HUES64 (cell line): Measurements from ENCODE around the gene HOXA7.
A peak's percentile ranks its signal among the peaks of the same experiment; 100 is the strongest.

Experiments used
- H3K27ac ChIP-seq: 2 replicates; pipeline ENCODE4 v1.7.0; 2013; ENCODE audit warnings: low read depth, low read length, inconsistent platforms
- H3K27me3 ChIP-seq: 2 replicates; pipeline ENCODE4 v1.6.1; 2013; ENCODE audit warnings: mild to moderate bottlenecking, low read length; ENCODE audit not compliant: insufficient read depth
- H3K36me3 ChIP-seq: 2 replicates; pipeline ENCODE4 v1.6.1; 2013; ENCODE audit warnings: mild to moderate bottlenecking, low read length; ENCODE audit not compliant: insufficient read depth
- H3K4me1 ChIP-seq: 2 replicates; pipeline ENCODE4 v1.6.1; 2013; ENCODE audit warnings: mild to moderate bottlenecking, low read length, moderate library complexity; ENCODE audit not compliant: insufficient read depth
- H3K4me3 ChIP-seq: 2 replicates; pipeline ENCODE4 v1.5.1; 2013; ENCODE audit warnings: mild to moderate bottlenecking, low read length, moderate library complexity
- H3K9ac ChIP-seq: 2 replicates; pipeline ENCODE4 v1.6.1; 2013; ENCODE audit warnings: mild to moderate bottlenecking, low read depth, low read length
- H3K9me3 ChIP-seq: 2 replicates; pipeline ENCODE4 v1.6.1; 2013; ENCODE audit warnings: low read depth, low read length; ENCODE audit not compliant: insufficient read depth
- WGBS: fragments of 150-250, 120-280 bp; methylation state at CpG from one replicate; pipeline ENCODE4 v1.1.7; 2013; ENCODE audit warnings: missing lambda C conversion rate; 5-methylcytosine and 5-hydroxymethylcytosine counted together

Gene HOXA7

GRCh38 chr7:27122077-27122910, 34.2 kb downstream of the HOXA7 start:
- peaks cover 100% of the 10 kb centered on the region for H3K27me3 ChIP-seq
- no peak overlapping the region for H3K27ac ChIP-seq
- no peaks in the 10 kb centered on the region for H3K4me1 ChIP-seq
- WGBS, result 2% methylated on average over 41 of the region's 42 CpGs
- no peaks in the 10 kb centered on the region for H3K9me3 ChIP-seq
- H3K9ac ChIP-seq, result no peak overlapping the region
- H3K4me3 ChIP-seq, result no peak overlapping the region
- no peaks in the 10 kb centered on the region for H3K36me3 ChIP-seq

GRCh38 chr7:27121684-27122076, 34.8 kb downstream of the HOXA7 start:
- H3K27ac ChIP-seq, result no peak overlapping the region
- H3K4me1 ChIP-seq, result no peaks in the 10 kb centered on the region
- 14% methylated on average over 7 of the region's 7 CpGs for WGBS
- H3K9me3 ChIP-seq, result no peaks in the 10 kb centered on the region
- no peaks in the 10 kb centered on the region for H3K36me3 ChIP-seq
- peaks cover 100% of the 10 kb centered on the region for H3K27me3 ChIP-seq
- H3K9ac ChIP-seq, result no peak overlapping the region
- H3K4me3 ChIP-seq, result no peak overlapping the region

- no peaks in the 10 kb centered on the region for H3K36me3 ChIP-seq
- no peak overlapping the region for H3K27ac ChIP-seq
- peaks cover 5% of the 10 kb centered on the region; the same call in 1 of the 2 replicates for H3K4me1 ChIP-seq
- WGBS, result 36% methylated on average over 1 of the region's 1 CpG
- H3K4me3 ChIP-seq, result no peak overlapping the region
- no peak overlapping the region for H3K9ac ChIP-seq
- peaks cover 100% of the 10 kb centered on the region for H3K27me3 ChIP-seq
- H3K9me3 ChIP-seq, result no peaks in the 10 kb centered on the region
Observed at GRCh38 chr7:27119412-27119911, 37.0 kb downstream of the HOXA7 start.

GRCh38 chr7:27118580-27118979, 37.9 kb downstream of the HOXA7 start:
- no peaks in the 10 kb centered on the region for H3K9me3 ChIP-seq
- no peak overlapping the region for H3K27ac ChIP-seq
- H3K9ac ChIP-seq, result no peak overlapping the region
- no peaks in the 10 kb centered on the region for H3K36me3 ChIP-seq
- H3K27me3 ChIP-seq, result peaks cover 98% of the 10 kb centered on the region
- no peak overlapping the region for H3K4me3 ChIP-seq
- peaks cover 8% of the 10 kb centered on the region for H3K4me1 ChIP-seq
- 16% methylated on average over 3 of the region's 3 CpGs for WGBS

GRCh38 chr7:27117887-27118491, 38.5 kb downstream of the HOXA7 start:
- 6% methylated on average over 19 of the region's 19 CpGs for WGBS

GRCh38 chr7:27116962-27117886, 39.3 kb downstream of the HOXA7 start:
- Histone ChIP-seq H3K9ac (no peak overlapping the region), H3K4me3 (no peak overlapping the region), H3K36me3 (no peaks in the 10 kb centered on the region), H3K27me3 (peaks cover 98% of the 10 kb centered on the region), H3K4me1 (peaks cover 8% of the 10 kb centered on the region), H3K27ac (no peak overlapping the region), H3K9me3 (no peaks in the 10 kb centered on the region)
- 8% methylated on average over 12 of the region's 12 CpGs for WGBS

More at GRCh38 chr7:27117887-27118491, 38.5 kb downstream of the HOXA7 start:
- Histone ChIP-seq H3K27me3 (peaks cover 98% of the 10 kb centered on the region), H3K27ac (no peak overlapping the region), H3K9ac (no peak overlapping the region), H3K4me1 (peaks cover 8% of the 10 kb centered on the region), H3K4me3 (no peak overlapping the region), H3K9me3 (no peaks in the 10 kb centered on the region), H3K36me3 (no peaks in the 10 kb centered on the region)

- Histone ChIP-seq H3K27ac (no peak overlapping the region), H3K36me3 (no peaks in the 10 kb centered on the region), H3K9ac (no peak overlapping the region), H3K9me3 (no peaks in the 10 kb centered on the region), H3K4me1 (peaks cover 8% of the 10 kb centered on the region), H3K27me3 (peaks cover 98% of the 10 kb centered on the region), H3K4me3 (no peak overlapping the region)
- 11% methylated on average over 19 of the region's 20 CpGs for WGBS
Observed at GRCh38 chr7:27116031-27116961, 40.2 kb downstream of the HOXA7 start.

- peaks cover 8% of the 10 kb centered on the region for H3K4me1 ChIP-seq
- no peak overlapping the region for H3K27ac ChIP-seq
- H3K9me3 ChIP-seq, result no peaks in the 10 kb centered on the region
- H3K9ac ChIP-seq, result no peak overlapping the region
- H3K36me3 ChIP-seq, result no peaks in the 10 kb centered on the region
- peak overlapping the region; percentile 17; the same call in 1 of the 2 replicates for H3K4me3 ChIP-seq
- H3K27me3 ChIP-seq, result peaks cover 98% of the 10 kb centered on the region
- WGBS, result 3% methylated on average over 45 of the region's 45 CpGs
Observed at GRCh38 chr7:27115221-27116026, 41.1 kb downstream of the HOXA7 start.

GRCh38 chr7:27114881-27115220, 41.6 kb downstream of the HOXA7 start:
- Histone ChIP-seq H3K27me3 (peaks cover 98% of the 10 kb centered on the region), H3K27ac (no peak overlapping the region), H3K9ac (no peak overlapping the region), H3K4me1 (peaks cover 8% of the 10 kb centered on the region), H3K9me3 (no peaks in the 10 kb centered on the region), H3K4me3 (no peak overlapping the region), H3K36me3 (no peaks in the 10 kb centered on the region)
- WGBS, result 3% methylated on average over 6 of the region's 6 CpGs
